ENCODE data around the gene KPNA4.

Gene KPNA4

GRCh38 chr3:160479376-160479775 lies 86.0 kb downstream of the KPNA4 start:
- TF ChIP-seq EZH2phosphoT487 (IDR thresholded peaks at IDR 0.05; ENCODE audit: borderline replicate concordance, low read length), result no peak
- TF ChIP-seq CTCF (IDR thresholded peaks at IDR 0.05; ENCODE audit: low read depth, low read length, poor library complexity, severe bottlenecking), result no peak
- no peaks in the 10 kb centered on the region for H3F3A ChIP-seq (ENCODE audit: control insufficient read depth, insufficient read depth)
- peaks cover 3% of the 10 kb centered on the region; the same call in 1 of the 2 replicates for H3K4me1 ChIP-seq (ENCODE audit: control insufficient read depth, low read length)
- H3K9me3 ChIP-seq (ENCODE audit: control insufficient read depth, insufficient read depth, low read length), result no peaks in the 10 kb centered on the region
- H3K9me2 ChIP-seq (replicated peaks; ENCODE audit: control insufficient read depth, low read length), result no peaks in the 10 kb centered on the region
- H3K4me3 ChIP-seq (ENCODE audit: low read length), result no peak overlapping the region
- no peaks in the 10 kb centered on the region for H4K20me1 ChIP-seq (ENCODE audit: control insufficient read depth, insufficient read depth, low read depth, low read length)
- H3K79me2 ChIP-seq (ENCODE audit: control insufficient read depth, low read length), result no peaks in the 10 kb centered on the region
- no peaks in the 10 kb centered on the region for H3K27me3 ChIP-seq (ENCODE audit: control insufficient read depth, low read length)
- H3K4me2 ChIP-seq (ENCODE audit: low read length), result no peak overlapping the region
- H3K27ac ChIP-seq (ENCODE audit: low read depth, low read length), result no peak overlapping the region
- H3K36me3 ChIP-seq (ENCODE audit: control insufficient read depth, low read length), result no peaks in the 10 kb centered on the region

- Histone ChIP-seq H4K20me1 (ENCODE audit: control insufficient read depth, insufficient read depth, low read depth, low read length) (no peaks in the 10 kb centered on the region), H3K27me3 (ENCODE audit: control insufficient read depth, low read length) (no peaks in the 10 kb centered on the region), H3K4me1 (ENCODE audit: control insufficient read depth, low read length) (peaks cover 3% of the 10 kb centered on the region; the same call in 1 of the 2 replicates), H3K79me2 (ENCODE audit: control insufficient read depth, low read length) (no peaks in the 10 kb centered on the region), H3K4me2 (ENCODE audit: low read length) (no peak overlapping the region), H3K27ac (ENCODE audit: low read depth, low read length) (no peak overlapping the region), H3F3A (ENCODE audit: control insufficient read depth, insufficient read depth) (no peaks in the 10 kb centered on the region), H3K9me3 (ENCODE audit: control insufficient read depth, insufficient read depth, low read length) (no peaks in the 10 kb centered on the region), H3K9me2 (replicated peaks; ENCODE audit: control insufficient read depth, low read length) (no peaks in the 10 kb centered on the region), H3K4me3 (ENCODE audit: low read length) (no peak overlapping the region), H3K36me3 (ENCODE audit: control insufficient read depth, low read length) (no peaks in the 10 kb centered on the region)
- TF ChIP-seq CTCF (IDR thresholded peaks at IDR 0.05; ENCODE audit: low read depth, low read length, poor library complexity, severe bottlenecking) (no peak), EZH2phosphoT487 (IDR thresholded peaks at IDR 0.05; ENCODE audit: borderline replicate concordance, low read length) (no peak)
Observed at GRCh38 chr3:160478338-160478737, 87.0 kb downstream of the KPNA4 start.

- no peaks in the 10 kb centered on the region for H3K27me3 ChIP-seq (ENCODE audit: control insufficient read depth, low read length)
- H3K4me2 ChIP-seq (ENCODE audit: low read length), result no peak overlapping the region
- H3F3A ChIP-seq (ENCODE audit: control insufficient read depth, insufficient read depth), result no peaks in the 10 kb centered on the region
- H3K4me1 ChIP-seq (ENCODE audit: control insufficient read depth, low read length), result peaks cover 3% of the 10 kb centered on the region; the same call in 1 of the 2 replicates
- H4K20me1 ChIP-seq (ENCODE audit: control insufficient read depth, insufficient read depth, low read depth, low read length), result no peaks in the 10 kb centered on the region
- H3K27ac ChIP-seq (ENCODE audit: low read depth, low read length), result no peak overlapping the region
- no peaks in the 10 kb centered on the region for H3K9me2 ChIP-seq (replicated peaks; ENCODE audit: control insufficient read depth, low read length)
- no peaks in the 10 kb centered on the region for H3K36me3 ChIP-seq (ENCODE audit: control insufficient read depth, low read length)
- H3K4me3 ChIP-seq (ENCODE audit: low read length), result no peak overlapping the region
- no peak for TF ChIP-seq CTCF (IDR thresholded peaks at IDR 0.05; ENCODE audit: low read depth, low read length, poor library complexity, severe bottlenecking)
- TF ChIP-seq EZH2phosphoT487 (IDR thresholded peaks at IDR 0.05; ENCODE audit: borderline replicate concordance, low read length), result no peak
- H3K79me2 ChIP-seq (ENCODE audit: control insufficient read depth, low read length), result no peaks in the 10 kb centered on the region
- H3K9me3 ChIP-seq (ENCODE audit: control insufficient read depth, insufficient read depth, low read length), result no peaks in the 10 kb centered on the region
Observed at GRCh38 chr3:160477750-160478149, 87.6 kb downstream of the KPNA4 start.
